HepG2 (cell line): ENCODE measurements around the gene FMOD. TPM values are rescaled to one million over a fixed set of nuclear protein-coding genes. Genes with fewer than 3 reads are reported as not detected.
A peak's percentile ranks its signal among the peaks of the same experiment; 100 is the strongest.

Experiments
- CENPX ChIP-seq: sonication (generic); formaldehyde crosslinking; IDR thresholded peaks from 2 replicates; pipeline ENCODE4 v1.9.0; 2021; ENCODE audit warnings: mild to moderate bottlenecking, missing genetic modification reagents, moderate library complexity
- HHEX ChIP-seq: IDR thresholded peaks from 2 replicates; pipeline ENCODE4 v1.6.1; 2016; ENCODE audit warnings: control low read depth
- HINFP ChIP-seq: sonication (generic); formaldehyde crosslinking; IDR thresholded peaks from 2 replicates; pipeline ENCODE4 v1.4.0; 2020; ENCODE audit warnings: low read depth, mild to moderate bottlenecking, missing genetic modification reagents
- SIN3A ChIP-seq: IDR thresholded peaks from 2 replicates; pipeline ENCODE4 v1.6.1; 2011; ENCODE audit warnings: low read depth, mild to moderate bottlenecking, control low read depth, low read length, borderline replicate concordance
- SMARCC2 ChIP-seq: fragments of 450-650 bp; IDR thresholded peaks from 2 replicates; pipeline ENCODE4 v1.6.1; 2017; ENCODE audit warnings: antibody characterized with exemption, mild to moderate bottlenecking
- THYN1 ChIP-seq: sonication (generic); formaldehyde crosslinking; IDR thresholded peaks from 2 replicates; pipeline ENCODE4 v1.8.1; 2023; ENCODE audit warnings: low read depth, mild to moderate bottlenecking, moderate library complexity, missing genetic modification reagents, borderline replicate concordance
- TMF1 ChIP-seq: sonication (generic); formaldehyde crosslinking; IDR thresholded peaks from 2 replicates; pipeline ENCODE4 v1.8.1; 2022; ENCODE audit warnings: low read depth, missing genetic modification reagents
- ZBTB26 ChIP-seq: IDR thresholded peaks from 2 replicates; pipeline ENCODE4 v1.6.1; 2016; ENCODE audit warnings: missing compliant biosample characterization, missing genetic modification reagents, borderline replicate concordance
- ZNF224 ChIP-seq: sonication (generic); formaldehyde crosslinking; IDR thresholded peaks from 2 replicates; pipeline ENCODE4 v1.5.0; 2020; ENCODE audit warnings: mild to moderate bottlenecking, missing genetic modification reagents
- ZNF484 ChIP-seq: sonication (generic); formaldehyde crosslinking; IDR thresholded peaks from 2 replicates; pipeline ENCODE4 v1.5.1; 2020; ENCODE audit warnings: mild to moderate bottlenecking, low read depth, missing genetic modification reagents, borderline replicate concordance
- ZNF503 ChIP-seq: sonication (generic); formaldehyde crosslinking; IDR thresholded peaks from 2 replicates; pipeline ENCODE4 v1.4.0; 2020; ENCODE audit warnings: missing genetic modification reagents
- ZNF563 ChIP-seq: sonication (generic); formaldehyde crosslinking; IDR thresholded peaks from 2 replicates; pipeline ENCODE4 v1.8.0; 2022; ENCODE audit warnings: mild to moderate bottlenecking, moderate library complexity, missing genetic modification reagents
- ZNF580 ChIP-seq: IDR thresholded peaks from 2 replicates; pipeline ENCODE4 v1.6.1; 2016; ENCODE audit warnings: low read depth, borderline replicate concordance
- ZNF670 ChIP-seq: sonication (generic); formaldehyde crosslinking; IDR thresholded peaks from 2 replicates; pipeline ENCODE4 v1.8.0; 2022; ENCODE audit warnings: mild to moderate bottlenecking, missing genetic modification reagents, borderline replicate concordance
- ZNF704 ChIP-seq: sonication (generic); formaldehyde crosslinking; IDR thresholded peaks from 2 replicates; pipeline ENCODE4 v1.8.1; 2023; ENCODE audit warnings: mild to moderate bottlenecking, inconsistent platforms, moderate library complexity, missing genetic modification reagents, borderline replicate concordance
- ZNF761 ChIP-seq: sonication (generic); formaldehyde crosslinking; conservative IDR thresholded peaks from 2 replicates; pipeline ENCODE4 v1.4.0; 2020; ENCODE audit warnings: mild to moderate bottlenecking, missing genetic modification reagents
- ZNF776 ChIP-seq: sonication (generic); formaldehyde crosslinking; IDR thresholded peaks from 2 replicates; pipeline ENCODE4 v1.4.0; 2020; ENCODE audit warnings: mild to moderate bottlenecking, missing genetic modification reagents
- ZNF792 ChIP-seq: IDR thresholded peaks from 2 replicates; pipeline ENCODE4 v1.6.1; 2016
- polyA plus RNA-seq, 8 experiments: library from polyadenylated mRNA; depleted of rRNA in 3 of 8; stranded (reverse) in 7 of 8; unstranded in 1 of 8; fragments of >200 nt; fragmentation: Illumina TruSeq in 4 of 8; extraction: Trizol in 4 of 8; gene quantifications; 2 replicates each; pipeline versions ENCODE4 v1.2.1 to v1.2.3, GENCODE V29; 2011 to 2016; ENCODE audit warnings: low read depth in 4 of 8, missing spikeins in 1 of 8, mixed read lengths in 1 of 8; ENCODE audit not compliant: insufficient read depth in 1 of 8
- total RNA-seq, 5 experiments: library from RNA; depleted of rRNA; stranded (reverse); fragments of >200 nt; fragmentation: Illumina TruSeq; extraction: Trizol; gene quantifications; 2 replicates each; pipeline ENCODE4 v1.2.3, GENCODE V29; 2016; ENCODE audit warnings: low read depth in 1 of 5

FMOD gene
- total and polyA plus RNA-seq, 2 of the 13 experiments (the other 11 are each of a cell fraction or from before 2014, with no cell fraction given) = 0.08 TPM; not detected in 1

GRCh38 chr1:203304919-203305808, 45.8 kb downstream of the FMOD start, which contains the start of gene BTG2 (continued):
- TF ChIP-seq ZBTB26 (CRISPR knock-in tag) (no peak), SIN3A (peak; percentile 78; the same call in 1 of the 2 replicates), ZNF580 (CRISPR knock-in tag) (0 out of 2 replicates have a peak, but pooled peaks have one; percentile 18), ZNF563 (CRISPR knock-in tag) (no peak; the same call in 1 of the 2 replicates), ZNF503 (CRISPR knock-in tag) (peak; percentile 20; the same call in 1 of the 2 replicates), TMF1 (CRISPR knock-in tag) (peak; percentile 70; the same call in 1 of the 2 replicates), ZNF484 (CRISPR knock-in tag) (no peak), ZNF670 (CRISPR knock-in tag) (peak; percentile 88; the same call in 1 of the 2 replicates), ZNF792 (CRISPR knock-in tag) (no peak; the same call in 1 of the 2 replicates), HHEX (CRISPR knock-in tag) (no peak), ZNF224 (CRISPR knock-in tag) (no peak), SMARCC2 (no peak), CENPX (CRISPR knock-in tag) (no peak), THYN1 (CRISPR knock-in tag) (no peak), ZNF704 (CRISPR knock-in tag) (no peak), ZNF761 (0 out of 2 replicates have a peak, but pooled peaks have one; percentile 68), HINFP (CRISPR knock-in tag) (no peak), ZNF776 (CRISPR knock-in tag) (no peak)
